Measurements from ENCODE around the gene PAX9. TPM values are rescaled to one million over a fixed set of nuclear protein-coding genes. Genes with fewer than 3 reads are reported as not detected.
A peak's percentile ranks its signal among the peaks of the same experiment; 100 is the strongest.
"Not testable (repeated sequence)": the region's sequence is repeated elsewhere in the genome, so short reads cannot be mapped to it uniquely, and the experiment has no call there.

PAX9 gene
- total and polyA plus RNA-seq, 2 of the 13 experiments (the other 11 are each of a cell fraction or from before 2014, with no cell fraction given): 0.03 TPM; not detected in 1

DNA sequence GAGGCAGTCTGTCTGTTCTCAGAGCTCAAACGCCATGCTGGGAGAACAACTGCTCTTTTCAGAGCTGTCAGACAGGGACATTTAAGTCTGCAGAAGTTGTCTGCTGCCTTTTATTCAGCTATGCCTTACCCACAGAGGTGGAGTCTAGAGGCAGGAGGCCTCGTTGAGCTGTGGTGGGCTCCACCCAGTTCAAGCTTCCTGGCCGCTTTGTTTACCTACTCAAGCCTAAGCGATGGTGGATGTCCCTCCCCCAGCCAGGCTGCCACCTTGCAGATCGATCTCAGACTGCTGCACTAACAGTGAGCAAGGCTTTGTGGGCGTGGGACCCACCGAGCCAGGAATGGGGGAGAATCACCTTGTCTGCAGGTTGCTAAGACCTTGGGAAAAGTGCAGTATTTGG, 37.8 kb downstream of the PAX9 start (continued):
- TF ChIP-seq, protein P1, sequence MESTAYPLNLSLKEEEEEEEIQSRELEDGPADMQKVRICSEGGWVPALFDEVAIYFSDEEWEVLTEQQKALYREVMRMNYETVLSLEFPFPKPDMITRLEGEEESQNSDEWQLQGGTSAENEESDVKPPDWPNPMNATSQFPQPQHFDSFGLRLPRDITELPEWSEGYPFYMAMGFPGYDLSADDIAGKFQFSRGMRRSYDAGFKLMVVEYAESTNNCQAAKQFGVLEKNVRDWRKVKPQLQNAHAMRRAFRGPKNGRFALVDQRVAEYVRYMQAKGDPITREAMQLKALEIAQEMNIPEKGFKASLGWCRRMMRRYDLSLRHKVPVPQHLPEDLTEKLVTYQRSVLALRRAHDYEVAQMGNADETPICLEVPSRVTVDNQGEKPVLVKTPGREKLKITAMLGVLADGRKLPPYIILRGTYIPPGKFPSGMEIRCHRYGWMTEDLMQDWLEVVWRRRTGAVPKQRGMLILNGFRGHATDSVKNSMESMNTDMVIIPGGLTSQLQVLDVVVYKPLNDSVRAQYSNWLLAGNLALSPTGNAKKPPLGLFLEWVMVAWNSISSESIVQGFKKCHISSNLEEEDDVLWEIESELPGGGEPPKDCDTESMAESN (CRISPR knock-in tag; conservative IDR thresholded peaks at IDR 0.05): 0 out of 2 replicates have a peak, but pooled peaks have one; percentile 47
- peak; percentile 53; the same call in 1 of the 2 replicates for TF ChIP-seq ZMYM4 (CRISPR knock-in tag; IDR thresholded peaks at IDR 0.05)
- TF ChIP-seq, protein P2, sequence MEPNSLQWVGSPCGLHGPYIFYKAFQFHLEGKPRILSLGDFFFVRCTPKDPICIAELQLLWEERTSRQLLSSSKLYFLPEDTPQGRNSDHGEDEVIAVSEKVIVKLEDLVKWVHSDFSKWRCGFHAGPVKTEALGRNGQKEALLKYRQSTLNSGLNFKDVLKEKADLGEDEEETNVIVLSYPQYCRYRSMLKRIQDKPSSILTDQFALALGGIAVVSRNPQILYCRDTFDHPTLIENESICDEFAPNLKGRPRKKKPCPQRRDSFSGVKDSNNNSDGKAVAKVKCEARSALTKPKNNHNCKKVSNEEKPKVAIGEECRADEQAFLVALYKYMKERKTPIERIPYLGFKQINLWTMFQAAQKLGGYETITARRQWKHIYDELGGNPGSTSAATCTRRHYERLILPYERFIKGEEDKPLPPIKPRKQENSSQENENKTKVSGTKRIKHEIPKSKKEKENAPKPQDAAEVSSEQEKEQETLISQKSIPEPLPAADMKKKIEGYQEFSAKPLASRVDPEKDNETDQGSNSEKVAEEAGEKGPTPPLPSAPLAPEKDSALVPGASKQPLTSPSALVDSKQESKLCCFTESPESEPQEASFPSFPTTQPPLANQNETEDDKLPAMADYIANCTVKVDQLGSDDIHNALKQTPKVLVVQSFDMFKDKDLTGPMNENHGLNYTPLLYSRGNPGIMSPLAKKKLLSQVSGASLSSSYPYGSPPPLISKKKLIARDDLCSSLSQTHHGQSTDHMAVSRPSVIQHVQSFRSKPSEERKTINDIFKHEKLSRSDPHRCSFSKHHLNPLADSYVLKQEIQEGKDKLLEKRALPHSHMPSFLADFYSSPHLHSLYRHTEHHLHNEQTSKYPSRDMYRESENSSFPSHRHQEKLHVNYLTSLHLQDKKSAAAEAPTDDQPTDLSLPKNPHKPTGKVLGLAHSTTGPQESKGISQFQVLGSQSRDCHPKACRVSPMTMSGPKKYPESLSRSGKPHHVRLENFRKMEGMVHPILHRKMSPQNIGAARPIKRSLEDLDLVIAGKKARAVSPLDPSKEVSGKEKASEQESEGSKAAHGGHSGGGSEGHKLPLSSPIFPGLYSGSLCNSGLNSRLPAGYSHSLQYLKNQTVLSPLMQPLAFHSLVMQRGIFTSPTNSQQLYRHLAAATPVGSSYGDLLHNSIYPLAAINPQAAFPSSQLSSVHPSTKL (CRISPR knock-in tag; IDR thresholded peaks at IDR 0.05): 0 out of 2 replicates have a peak, but pooled peaks have one; percentile 21
- not testable (repeated sequence) for TF ChIP-seq TCF12, SOX6 (IDR thresholded peaks at IDR 0.05)
- TF ChIP-seq TCF12 (CRISPR knock-in tag; IDR thresholded peaks at IDR 0.05): 0 out of 2 replicates have a peak, but pooled peaks have one; percentile 1
- 0 out of 2 replicates have a peak, but pooled peaks have one; percentile 43 for TF ChIP-seq ZIK1 (CRISPR knock-in tag; IDR thresholded peaks at IDR 0.05; ENCODE audit: borderline replicate concordance, low read depth)
- 0 out of 2 replicates have a peak, but pooled peaks have one; percentile 47 for TF ChIP-seq FOXK1 (CRISPR knock-in tag; IDR thresholded peaks at IDR 0.05; ENCODE audit: borderline replicate concordance, low read depth)
- 0 out of 2 replicates have a peak, but pooled peaks have one; percentile 44 for TF ChIP-seq EED (CRISPR knock-in tag; IDR thresholded peaks at IDR 0.05)
- 0 out of 2 replicates have a peak, but pooled peaks have one; percentile 46 for TF ChIP-seq ZNF235 (CRISPR knock-in tag; IDR thresholded peaks at IDR 0.05; ENCODE audit: borderline replicate concordance)
- peak; percentile 58; the same call in 1 of the 2 replicates for TF ChIP-seq POGZ (CRISPR knock-in tag; IDR thresholded peaks at IDR 0.05)
- TF ChIP-seq GABPB1 (CRISPR knock-in tag; IDR thresholded peaks at IDR 0.05): peak; percentile 22; the same call in 1 of the 2 replicates
- TF ChIP-seq SOX6 (CRISPR knock-in tag; IDR thresholded peaks at IDR 0.05): peak; percentile 39; the same call in 1 of the 2 replicates
- TF ChIP-seq HIVEP1 (CRISPR knock-in tag; IDR thresholded peaks at IDR 0.05): peak; percentile 79
- TF ChIP-seq, protein P3, sequence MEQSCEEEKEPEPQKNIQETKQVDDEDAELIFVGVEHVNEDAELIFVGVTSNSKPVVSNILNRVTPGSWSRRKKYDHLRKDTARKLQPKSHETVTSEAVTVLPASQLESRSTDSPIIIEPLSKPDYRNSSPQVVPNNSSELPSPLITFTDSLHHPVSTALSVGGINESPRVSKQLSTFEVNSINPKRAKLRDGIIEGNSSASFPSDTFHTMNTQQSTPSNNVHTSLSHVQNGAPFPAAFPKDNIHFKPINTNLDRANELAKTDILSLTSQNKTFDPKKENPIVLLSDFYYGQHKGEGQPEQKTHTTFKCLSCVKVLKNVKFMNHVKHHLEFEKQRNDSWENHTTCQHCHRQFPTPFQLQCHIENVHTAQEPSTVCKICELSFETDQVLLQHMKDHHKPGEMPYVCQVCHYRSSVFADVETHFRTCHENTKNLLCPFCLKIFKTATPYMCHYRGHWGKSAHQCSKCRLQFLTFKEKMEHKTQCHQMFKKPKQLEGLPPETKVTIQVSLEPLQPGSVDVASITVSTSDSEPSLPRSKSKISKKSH (CRISPR knock-in tag; IDR thresholded peaks at IDR 0.05; ENCODE audit: borderline replicate concordance): peak; percentile 53; the same call in 1 of the 2 replicates
- TF ChIP-seq ZNF333 (CRISPR knock-in tag; IDR thresholded peaks at IDR 0.05; ENCODE audit: borderline replicate concordance): peak; percentile 38; the same call in 1 of the 2 replicates

Data from HepG2 (cell line).